Brain microvascular endothelial cell (primary cell): ENCODE measurements around the gene TMEM87A.
"Not testable (repeated sequence)": the region's sequence is repeated elsewhere in the genome, so short reads cannot be mapped to it uniquely, and the experiment has no call there.

Experiments used
- DNase-seq: peaks from one replicate; pipeline ENCODE4 v3.0.0-alpha.2; 2020
- H3K27ac ChIP-seq: fragments of 250-450 bp; sonication (Bioruptor Pico); 2 replicates; pipeline ENCODE4 v1.5.1; 2020; ENCODE audit warnings: mild to moderate bottlenecking, moderate library complexity
- H3K27me3 ChIP-seq: fragments of 250-450 bp; sonication (Bioruptor Pico); replicated peaks from 2 replicates; pipeline ENCODE4 v1.5.1; 2020; ENCODE audit warnings: mild to moderate bottlenecking
- H3K36me3 ChIP-seq: fragments of 250-450 bp; sonication (Bioruptor Pico); replicated peaks from 2 replicates; pipeline ENCODE4 v1.5.1; 2020; ENCODE audit warnings: mild to moderate bottlenecking
- H3K4me3 ChIP-seq: 2 replicates; pipeline ENCODE4 v1.5.1; 2011; ENCODE audit warnings: low read depth, mild to moderate bottlenecking, control low read depth, low read length, moderate library complexity
- in situ Hi-C: cut with HindIII; loops from 2 replicates; pipeline ENCODE4 v1.10.0; 2017; ENCODE audit warnings: low sequenced_read_pairs, low pct_ligation_motif_present
- TF ChIP-seq, protein P1 (sequence below): IDR thresholded peaks from 2 replicates; pipeline ENCODE4 v1.5.1; 2011; ENCODE audit warnings: low read depth, mild to moderate bottlenecking, moderate library complexity, low read length, control low read depth, inconsistent platforms; ENCODE audit errors: missing control alignments

Gene TMEM87A

GRCh38 chr15:42313463-42313862, 40.2 kb upstream of the TMEM87A start:
- H3K27ac ChIP-seq, result no peak overlapping the region
- TF ChIP-seq, protein P1, sequence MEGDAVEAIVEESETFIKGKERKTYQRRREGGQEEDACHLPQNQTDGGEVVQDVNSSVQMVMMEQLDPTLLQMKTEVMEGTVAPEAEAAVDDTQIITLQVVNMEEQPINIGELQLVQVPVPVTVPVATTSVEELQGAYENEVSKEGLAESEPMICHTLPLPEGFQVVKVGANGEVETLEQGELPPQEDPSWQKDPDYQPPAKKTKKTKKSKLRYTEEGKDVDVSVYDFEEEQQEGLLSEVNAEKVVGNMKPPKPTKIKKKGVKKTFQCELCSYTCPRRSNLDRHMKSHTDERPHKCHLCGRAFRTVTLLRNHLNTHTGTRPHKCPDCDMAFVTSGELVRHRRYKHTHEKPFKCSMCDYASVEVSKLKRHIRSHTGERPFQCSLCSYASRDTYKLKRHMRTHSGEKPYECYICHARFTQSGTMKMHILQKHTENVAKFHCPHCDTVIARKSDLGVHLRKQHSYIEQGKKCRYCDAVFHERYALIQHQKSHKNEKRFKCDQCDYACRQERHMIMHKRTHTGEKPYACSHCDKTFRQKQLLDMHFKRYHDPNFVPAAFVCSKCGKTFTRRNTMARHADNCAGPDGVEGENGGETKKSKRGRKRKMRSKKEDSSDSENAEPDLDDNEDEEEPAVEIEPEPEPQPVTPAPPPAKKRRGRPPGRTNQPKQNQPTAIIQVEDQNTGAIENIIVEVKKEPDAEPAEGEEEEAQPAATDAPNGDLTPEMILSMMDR, result no peak
- H3K36me3 ChIP-seq, result no peaks in the 10 kb centered on the region
- in situ Hi-C loops, result no loop called here
- no peak overlapping the region for H3K4me3 ChIP-seq
- H3K27me3 ChIP-seq, result no peaks in the 10 kb centered on the region
- DNase-seq, result no peak

- H3K27me3 ChIP-seq, result no peaks in the 10 kb centered on the region
- H3K36me3 ChIP-seq, result no peaks in the 10 kb centered on the region
- H3K4me3 ChIP-seq, result no peak overlapping the region
- in situ Hi-C loops, result no loop called here
- TF ChIP-seq, protein P1, result no peak
- no peak overlapping the region for H3K27ac ChIP-seq
- no peak for DNase-seq
Observed at GRCh38 chr15:42306681-42307080, 33.4 kb upstream of the TMEM87A start.

GRCh38 chr15:42301004-42301403, 27.8 kb upstream of the TMEM87A start:
- H3K36me3 ChIP-seq, H3K4me3 ChIP-seq, H3K27ac ChIP-seq, DNase-seq, H3K27me3 ChIP-seq, in situ Hi-C loops: not testable (repeated sequence)

DNA sequence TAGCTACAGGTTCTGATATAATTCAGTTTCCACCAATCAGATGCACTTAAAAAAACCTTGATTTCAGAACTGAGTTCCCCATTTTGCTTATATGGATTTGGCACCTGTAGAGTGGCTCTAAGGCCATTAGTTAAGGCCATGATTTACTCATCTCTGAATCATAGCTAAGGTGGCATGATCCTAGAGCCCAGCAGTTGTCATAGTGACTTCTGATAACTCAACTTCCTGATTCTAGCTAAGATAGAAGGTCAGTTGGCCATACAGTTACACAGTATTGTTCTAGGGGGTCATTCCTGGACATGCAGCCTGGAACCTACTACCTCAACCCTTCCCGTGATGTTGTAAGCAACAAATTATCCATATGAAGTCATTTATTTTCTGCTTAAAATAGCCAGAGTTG, 15.9 kb upstream of the TMEM87A start:
- Histone ChIP-seq H3K27ac (no peak overlapping the region), H3K4me3 (no peak overlapping the region), H3K27me3 (no peaks in the 10 kb centered on the region), H3K36me3 (no peaks in the 10 kb centered on the region)
- TF ChIP-seq, protein P1, result no peak
- no peak for DNase-seq
- in situ Hi-C loops, result no loop called here

GRCh38 chr15:42287931-42288330, 14.7 kb upstream of the TMEM87A start:
- no peak for DNase-seq
- no peaks in the 10 kb centered on the region for H3K27me3 ChIP-seq
- H3K36me3 ChIP-seq, result no peaks in the 10 kb centered on the region
- H3K4me3 ChIP-seq, result no peak overlapping the region
- H3K27ac ChIP-seq, result no peak overlapping the region
- TF ChIP-seq, protein P1, result no peak
- in situ Hi-C loops, result no loop called here

GRCh38 chr15:42286445-42287029, 13.3 kb upstream of the TMEM87A start:
- TF ChIP-seq, protein P1, result no peak
- in situ Hi-C loops, result no loop called here
- H3K27me3 ChIP-seq, result no peaks in the 10 kb centered on the region
- no peak for DNase-seq
- no peak overlapping the region for H3K4me3 ChIP-seq
- H3K36me3 ChIP-seq, result no peaks in the 10 kb centered on the region
- no peak overlapping the region for H3K27ac ChIP-seq
